Endothelial cell of umbilical vein (primary cell): ENCODE measurements around the gene ELMO1. TPM values are rescaled to one million over a fixed set of nuclear protein-coding genes. Genes with fewer than 3 reads are reported as not detected.

ENCODE experiments used
- BruUV-seq: library from RNA; stranded (reverse); fragments of 400-500 nt; replicated peaks from 2 replicates; lab custom pipeline; 2021; lab: Mats Ljungman, UMichigan
- CTCF ChIA-PET: fragments of 300-600, 350-600 bp; sonication (Branson Sonifier 250); formaldehyde crosslinking; loops from one replicate; lab custom pipeline; 2021; ENCODE audit warnings: antibody characterized with exemption, inconsistent platforms; lab: Charles Lee
- POLR2A ChIA-PET: fragments of 300-600, 350-600 bp; sonication (Branson Sonifier 250); formaldehyde crosslinking; loops from one replicate; lab custom pipeline; 2021; ENCODE audit warnings: antibody characterized with exemption, inconsistent platforms; lab: Charles Lee
- DNase-seq: peaks from one replicate; pipeline ENCODE4 v3.0.0-alpha.2; 2011; ENCODE audit warnings: low read depth, low spot score
- FAIRE-seq: peaks from 2 replicates; lab custom pipeline; 2011; peaks lifted over from hg19 to GRCh38; lab: Jason Lieb, UNC
- H2AFZ ChIP-seq: 2 replicates; pipeline ENCODE4 v1.6.0; 2012; ENCODE audit warnings: low read depth, low read length, control low read depth, inconsistent platforms
- H3K27ac ChIP-seq: 2 replicates; pipeline ENCODE4 v1.5.1; 2011; ENCODE audit warnings: low read depth, mild to moderate bottlenecking, control low read depth, low read length, moderate library complexity; ENCODE audit not compliant: insufficient read depth
- H3K27me3 ChIP-seq, 2 experiments: 2 replicates each; pipeline versions ENCODE4 v1.6.0 to v1.6.1; 2011; ENCODE audit warnings: low read length in 2 of 2, mixed read lengths in 1 of 2; ENCODE audit not compliant: control insufficient read depth in 2 of 2, insufficient read depth in 2 of 2
- H3K36me3 ChIP-seq, 2 experiments: 2 replicates in 1 of 2; 3 replicates in 1 of 2; pipeline ENCODE4 v1.5.1; 2011; ENCODE audit warnings: low read length in 2 of 2, mild to moderate bottlenecking in 1 of 2, moderate library complexity in 1 of 2; ENCODE audit not compliant: control insufficient read depth in 2 of 2, insufficient read depth in 2 of 2; ENCODE audit errors: extremely low read depth in 1 of 2
- H3K4me1 ChIP-seq: 3 replicates; pipeline ENCODE4 v1.5.1; 2011; ENCODE audit warnings: mild to moderate bottlenecking, low read length; ENCODE audit not compliant: control insufficient read depth, insufficient read depth; ENCODE audit errors: extremely low read depth
- H3K4me2 ChIP-seq: 2 replicates; pipeline ENCODE4 v1.6.1; 2011; ENCODE audit warnings: low read length, control low read depth, mixed read lengths; ENCODE audit not compliant: insufficient read depth
- H3K4me3 ChIP-seq, 3 experiments: fragments of 200-600 bp in 1 of 3; sonication (generic), shearing (Covaris generic) in 1 of 3; replicated peaks in 1 of 3; 2 replicates each; pipeline ENCODE4 v1.5.1; 2011 to 2016; ENCODE audit warnings: control low read depth in 3 of 3, low read length in 3 of 3, mild to moderate bottlenecking in 2 of 3, inconsistent platforms in 1 of 3, low read depth in 1 of 3, moderate library complexity in 1 of 3; ENCODE audit not compliant: insufficient read depth in 1 of 3
- H3K79me2 ChIP-seq: 2 replicates; pipeline ENCODE4 v1.6.0; 2012; ENCODE audit warnings: low read length, inconsistent platforms; ENCODE audit not compliant: control insufficient read depth, insufficient read depth
- H3K9ac ChIP-seq: replicated peaks from 2 replicates; pipeline ENCODE3; 2011; ENCODE audit warnings: low read length, control low read depth; ENCODE audit not compliant: insufficient read depth; ENCODE audit errors: extremely low read depth
- H3K9me1 ChIP-seq: replicated peaks from 3 replicates; pipeline ENCODE4 v1.6.0; 2011; ENCODE audit warnings: mild to moderate bottlenecking, low read length; ENCODE audit not compliant: control insufficient read depth, insufficient read depth; ENCODE audit errors: extremely low read depth
- H3K9me3 ChIP-seq: replicated peaks from 2 replicates; pipeline ENCODE4 v1.5.1; 2012; ENCODE audit warnings: low read length, inconsistent platforms; ENCODE audit not compliant: control insufficient read depth, insufficient read depth
- H4K20me1 ChIP-seq: replicated peaks from 2 replicates; pipeline ENCODE3; 2011; ENCODE audit warnings: mild to moderate bottlenecking, low read length; ENCODE audit not compliant: control insufficient read depth, insufficient read depth; ENCODE audit errors: extremely low read depth
- CTCF ChIP-seq, 2 donors: IDR thresholded peaks; 1 replicate in 1 of 2; 2 replicates in 1 of 2; pipeline ENCODE4 v1.5.1; 2011; ENCODE audit warnings: low read length in 2 of 2, mild to moderate bottlenecking in 2 of 2, moderate library complexity in 2 of 2, control low read depth in 1 of 2, inconsistent platforms in 1 of 2, low read depth in 1 of 2; ENCODE audit not compliant: insufficient read depth in 1 of 2; ENCODE audit errors: extremely low read depth in 1 of 2
- EZH2 ChIP-seq: IDR thresholded peaks from 2 replicates; pipeline ENCODE4 v1.6.1; 2012; ENCODE audit warnings: borderline replicate concordance, low read depth, mild to moderate bottlenecking, moderate library complexity, low read length, inconsistent platforms; ENCODE audit not compliant: severe bottlenecking
- FOS ChIP-seq: IDR thresholded peaks from 2 replicates; pipeline ENCODE4 v1.6.1; 2011; ENCODE audit warnings: mild to moderate bottlenecking, low read length, moderate library complexity, borderline replicate concordance; ENCODE audit not compliant: insufficient read depth
- GATA2 ChIP-seq: IDR thresholded peaks from 2 replicates; pipeline ENCODE4 v1.7.0; 2011; ENCODE audit warnings: low read depth, mild to moderate bottlenecking, moderate library complexity, mixed read lengths, low read length; ENCODE audit not compliant: insufficient read length, insufficient read depth
- JUN ChIP-seq: IDR thresholded peaks from 2 replicates; pipeline ENCODE4 v1.6.1; 2011; ENCODE audit warnings: borderline replicate concordance, low read depth; ENCODE audit not compliant: insufficient read length, insufficient read depth
- MAX ChIP-seq: IDR thresholded peaks from 2 replicates; pipeline ENCODE4 v1.6.1; 2011; ENCODE audit not compliant: insufficient read depth, insufficient read length
- MYC ChIP-seq: IDR thresholded peaks from one replicate; pipeline ENCODE4 v1.6.1; 2011; ENCODE audit warnings: mild to moderate bottlenecking, low read depth, low read length
- POLR2A ChIP-seq: IDR thresholded peaks from 2 replicates; pipeline ENCODE4 v1.6.1; 2012; ENCODE audit warnings: low read depth, mild to moderate bottlenecking, control low read depth, low read length
- POLR2AphosphoS5 ChIP-seq: IDR thresholded peaks from 2 replicates; pipeline ENCODE4 v1.6.1; 2012; ENCODE audit warnings: low read depth, mild to moderate bottlenecking, control low read depth, low read length, moderate library complexity; ENCODE audit not compliant: insufficient read depth
- dilution Hi-C: fragments of 300-500 bp; cut with MboI; formaldehyde crosslinking; loops from one replicate; pipeline ENCODE4 v1.15.0; 2019; ENCODE audit warnings: low sequenced_read_pairs; ENCODE audit not compliant: extremely low pct_ligation_motif_present
- intact Hi-C: fragments of 100-400 bp; cut with micrococcal nuclease; formaldehyde crosslinking; loops from one replicate; pipeline ENCODE4 v1.10.0; 2022
- polyA plus RNA-seq, 4 experiments: library from polyadenylated mRNA; depleted of rRNA in 3 of 4; stranded (reverse) in 3 of 4; unstranded in 1 of 4; fragments of >200 nt; gene quantifications; 2 replicates each; pipeline versions ENCODE4 v1.2.1 to v1.2.3, GENCODE V29; 2011 to 2012; ENCODE audit warnings: missing spikeins in 1 of 4
- total RNA-seq: library from RNA; stranded (reverse); gene quantifications from 2 replicates; pipeline ENCODE4 v1.2.3, GENCODE V29; 2021

ELMO1 gene
- total and polyA plus RNA-seq, 2 donors (not counting 3 experiments of a cell fraction or from before 2014, with no cell fraction given) = 17.0 to 30.6 TPM

GRCh38 chr7:37039131-37039749, 409.4 kb downstream of the ELMO1 start:
- H3K36me3 ChIP-seq = no peaks in the 10 kb centered on the region
- no peak overlapping the region for H3K4me3 ChIP-seq
- POLR2A ChIA-PET = no interaction called here
- TF ChIP-seq POLR2A (no peak), MAX (no peak), MYC (no peak), GATA2 (no peak), FOS (no peak), EZH2 (no peak)
- H2AFZ ChIP-seq = no peak overlapping the region
- H3K27me3 ChIP-seq = no peaks in the 10 kb centered on the region
- no peaks in the 10 kb centered on the region for H3K9me3 ChIP-seq
- H3K9me1 ChIP-seq = no peaks in the 10 kb centered on the region
- H3K9ac ChIP-seq = no peak overlapping the region
- H3K27ac ChIP-seq = no peak overlapping the region
- intact Hi-C loops = loop anchor here (10.0 kb wide), 1 partner anchor 406 kb away; the partner anchor contains the start of gene ELMO1
- BruUV-seq = no TSS peak
- H3K4me2 ChIP-seq = no peak overlapping the region
- CTCF ChIA-PET = interaction anchor here (0.7 kb wide), 1 partner anchor 403 kb away, joined by 3 read pairs; no protein-coding TSS in a partner anchor
- FAIRE-seq (no peak), DNase-seq (no peak)
- H3K79me2 ChIP-seq = no peaks in the 10 kb centered on the region
- dilution Hi-C loops = no loop called here
- H4K20me1 ChIP-seq = no peaks in the 10 kb centered on the region
- peaks cover 9% of the 10 kb centered on the region for H3K4me1 ChIP-seq

GRCh38 chr7:37038706-37039105, 410.0 kb downstream of the ELMO1 start:
- TF ChIP-seq GATA2 (no peak), FOS (no peak), MYC (no peak), MAX (no peak), JUN (no peak), POLR2AphosphoS5 (no peak), POLR2A (no peak), EZH2 (no peak), CTCF (IDR thresholded peaks at IDR 0.05; ENCODE audit: extremely low read depth in 1 of 2, insufficient read depth in 1 of 2, low read depth in 1 of 2, low read length in 2 of 2) (no peak)
- DNase-seq (no peak), FAIRE-seq (no peak)
- Histone ChIP-seq H3K9me1 (no peaks in the 10 kb centered on the region), H3K9ac (no peak overlapping the region), H3K79me2 (no peaks in the 10 kb centered on the region), H2AFZ (no peak overlapping the region), H3K9me3 (no peaks in the 10 kb centered on the region), H4K20me1 (no peaks in the 10 kb centered on the region), H3K27ac (no peak overlapping the region), H3K36me3 (no peaks in the 10 kb centered on the region), H3K27me3 (no peaks in the 10 kb centered on the region), H3K4me2 (no peak overlapping the region), H3K4me1 (peaks cover 14% of the 10 kb centered on the region), H3K4me3 (no peak overlapping the region)
- POLR2A ChIA-PET = no interaction called here
- dilution Hi-C loops = no loop called here
- CTCF ChIA-PET = interaction anchor here (0.7 kb wide), 1 partner anchor 403 kb away, joined by 3 read pairs; no protein-coding TSS in a partner anchor
- intact Hi-C loops = loop anchor here (10.0 kb wide), 1 partner anchor 406 kb away; the partner anchor contains the start of gene ELMO1
- BruUV-seq = no TSS peak
